Measurements from ENCODE around the gene TET1. TPM values are rescaled to one million over a fixed set of nuclear protein-coding genes. Genes with fewer than 3 reads are reported as not detected.

TET1 gene
- total and polyA plus RNA-seq, 2 of the 13 experiments (the other 11 are each of a cell fraction or from before 2014, with no cell fraction given) = 6.9 to 7.3 TPM

DNA sequence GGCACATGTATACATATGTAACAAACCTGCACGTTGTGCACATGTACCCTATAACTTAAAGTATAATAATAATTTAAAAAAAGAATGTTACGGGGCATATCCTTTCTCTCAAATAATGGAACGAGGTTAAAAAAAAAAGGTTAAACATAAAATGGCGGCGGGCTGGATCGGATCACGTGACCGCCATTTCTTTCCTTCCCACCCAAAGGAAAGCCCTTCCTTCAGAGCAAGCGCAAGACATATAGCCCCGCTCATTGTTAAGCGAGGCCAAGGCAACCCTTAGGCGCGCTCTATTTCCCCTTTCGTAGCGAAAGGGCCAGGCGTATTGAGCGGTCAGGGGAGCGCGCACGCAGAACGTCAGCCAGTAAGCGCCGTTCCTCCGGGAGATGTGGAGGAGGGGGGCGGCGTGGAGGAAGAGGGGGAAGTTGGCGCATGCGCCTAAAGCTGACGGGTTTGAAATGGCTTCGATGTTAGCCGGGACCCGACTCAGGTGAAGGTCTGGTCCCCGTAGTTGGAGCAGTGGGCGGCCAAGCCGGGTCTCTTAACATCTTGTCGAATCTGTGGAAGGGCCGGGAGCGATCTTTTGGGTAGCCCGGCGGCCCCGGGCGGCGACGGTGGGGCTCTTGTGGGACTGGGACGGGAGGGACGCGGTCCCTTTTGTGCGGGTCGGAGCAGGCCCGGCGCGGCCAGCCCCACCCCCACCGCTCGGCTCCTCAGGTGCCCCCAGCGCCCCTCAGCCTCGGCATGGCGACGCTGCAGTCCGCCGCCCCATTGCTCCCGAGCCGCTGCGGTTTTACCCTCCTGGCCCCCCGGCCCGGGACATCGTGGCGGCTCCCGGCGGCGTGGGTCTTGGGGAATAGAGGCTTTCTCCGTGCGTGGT lies 160.9 kb downstream of the TET1 start, which contains the start of gene CCAR1 (continued):
- TF ChIP-seq, protein P1, sequence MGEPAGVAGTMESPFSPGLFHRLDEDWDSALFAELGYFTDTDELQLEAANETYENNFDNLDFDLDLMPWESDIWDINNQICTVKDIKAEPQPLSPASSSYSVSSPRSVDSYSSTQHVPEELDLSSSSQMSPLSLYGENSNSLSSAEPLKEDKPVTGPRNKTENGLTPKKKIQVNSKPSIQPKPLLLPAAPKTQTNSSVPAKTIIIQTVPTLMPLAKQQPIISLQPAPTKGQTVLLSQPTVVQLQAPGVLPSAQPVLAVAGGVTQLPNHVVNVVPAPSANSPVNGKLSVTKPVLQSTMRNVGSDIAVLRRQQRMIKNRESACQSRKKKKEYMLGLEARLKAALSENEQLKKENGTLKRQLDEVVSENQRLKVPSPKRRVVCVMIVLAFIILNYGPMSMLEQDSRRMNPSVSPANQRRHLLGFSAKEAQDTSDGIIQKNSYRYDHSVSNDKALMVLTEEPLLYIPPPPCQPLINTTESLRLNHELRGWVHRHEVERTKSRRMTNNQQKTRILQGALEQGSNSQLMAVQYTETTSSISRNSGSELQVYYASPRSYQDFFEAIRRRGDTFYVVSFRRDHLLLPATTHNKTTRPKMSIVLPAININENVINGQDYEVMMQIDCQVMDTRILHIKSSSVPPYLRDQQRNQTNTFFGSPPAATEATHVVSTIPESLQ (CRISPR knock-in tag; conservative IDR thresholded peaks at IDR 0.05) = no peak
- TF ChIP-seq MAFG (CRISPR knock-in tag; IDR thresholded peaks at IDR 0.05) = no peak
- TF ChIP-seq DNMT1 (CRISPR knock-in tag; IDR thresholded peaks at IDR 0.05) = no peak; the same call in 1 of the 2 replicates
- TF ChIP-seq TAF15 (IDR thresholded peaks at IDR 0.05; ENCODE audit: low read depth, low read length, poor library complexity, severe bottlenecking) = no peak
- no peak for TF ChIP-seq MZF1 (CRISPR knock-in tag; IDR thresholded peaks at IDR 0.05; ENCODE audit: borderline replicate concordance)
- TF ChIP-seq ZBTB25 (CRISPR knock-in tag; IDR thresholded peaks at IDR 0.05) = peak; percentile 43
- TF ChIP-seq ASH2L (IDR thresholded peaks at IDR 0.05; ENCODE audit: insufficient read length, low read depth, low read length) = peak; percentile 79
- no peak for TF ChIP-seq NONO (IDR thresholded peaks at IDR 0.05)
- peak; percentile 66 for TF ChIP-seq NONO (CRISPR knock-in tag; conservative IDR thresholded peaks at IDR 0.05)
- peak; percentile 31; the same call in 1 of the 2 replicates for TF ChIP-seq NRL (CRISPR knock-in tag; IDR thresholded peaks at IDR 0.05; ENCODE audit: borderline replicate concordance)
- no peak for TF ChIP-seq SMYD3 (CRISPR knock-in tag; IDR thresholded peaks at IDR 0.05)
- no peak for TF ChIP-seq SOX13 (IDR thresholded peaks at IDR 0.05)
- peak in 1 of 2 experiments; percentile 49; a peak in 2 of 4 replicates for TF ChIP-seq SOX13 (CRISPR knock-in tag; conservative IDR thresholded peaks at IDR 0.05 in 1 of 2, IDR thresholded peaks at IDR 0.05 in 1 of 2)
- no peak; the same call in none of the 2 replicates for TF ChIP-seq ZNF607 (CRISPR knock-in tag; IDR thresholded peaks at IDR 0.05; ENCODE audit: borderline replicate concordance)
- TF ChIP-seq SP2 (CRISPR knock-in tag; IDR thresholded peaks at IDR 0.05) = 0 out of 2 replicates have a peak, but pooled peaks have one; percentile 18

Measured in HepG2 (cell line).